Hematopoietic multipotent progenitor cell (in vitro differentiated cells): ENCODE measurements around the gene REEP6. TPM values are rescaled to one million over a fixed set of nuclear protein-coding genes. Genes with fewer than 3 reads are reported as not detected.
"Not testable (repeated sequence)": the region's sequence is repeated elsewhere in the genome, so short reads cannot be mapped to it uniquely, and the experiment has no call there.

Experiments used
- DNase-seq, 3 donors: peaks; one replicate each; pipeline ENCODE4 v3.0.0-alpha.2; 2011 to 2015; ENCODE audit warnings: low read depth in 2 of 3, low spot score in 2 of 3
- total RNA-seq: library from RNA; depleted of rRNA; stranded (reverse); fragments of >200 nt; gene quantifications from one replicate; pipeline ENCODE4 v1.2.3, GENCODE V29; 2012

REEP6 gene
- total RNA-seq, 1 donor, result 3.2 TPM

- DNase-seq, result no peak
Observed at GRCh38 chr19:1471515-1472160, 19.3 kb upstream of the REEP6 start.

GRCh38 chr19:1472231-1473084, 18.5 kb upstream of the REEP6 start:
- no peak for DNase-seq

GRCh38 chr19:1473085-1473851, 17.7 kb upstream of the REEP6 start:
- no peak for DNase-seq

GRCh38 chr19:1474011-1474764, 16.8 kb upstream of the REEP6 start:
- DNase-seq, result no peak

- no peak for DNase-seq
Observed at GRCh38 chr19:1474765-1475351, 16.1 kb upstream of the REEP6 start.

- no peak for DNase-seq
Observed at GRCh38 chr19:1475751-1476437, 15.1 kb upstream of the REEP6 start.

GRCh38 chr19:1477056-1477455, 13.9 kb upstream of the REEP6 start:
- not testable (repeated sequence) for DNase-seq

- peak; percentile 79 to 95 (median 91) for DNase-seq
Observed at GRCh38 chr19:1478934-1479707, 11.9 kb upstream of the REEP6 start, which contains the start of gene C19orf25. C19orf25 (minus strand) TSS chr19:1479215; CDS start chr19:1478903, 312 bp downstream.

GRCh38 chr19:1481224-1481892, 9.6 kb upstream of the REEP6 start:
- DNase-seq, result no peak

- no peak for DNase-seq
Observed at GRCh38 chr19:1481893-1482360, 9.1 kb upstream of the REEP6 start.

GRCh38 chr19:1482361-1483130, 8.4 kb upstream of the REEP6 start:
- no peak for DNase-seq

GRCh38 chr19:1483131-1483978, 7.6 kb upstream of the REEP6 start:
- no peak for DNase-seq

GRCh38 chr19:1483979-1484428, 7.0 kb upstream of the REEP6 start:
- DNase-seq, result no peak

- no peak for DNase-seq
Observed at GRCh38 chr19:1486720-1487575, 4.0 kb upstream of the REEP6 start.

- no peak for DNase-seq
Observed at GRCh38 chr19:1487576-1488281, 3.3 kb upstream of the REEP6 start.
